Glomerular visceral epithelial cell (primary cell): ENCODE data around the gene UGT2B11.
A peak's percentile ranks its signal among the peaks of the same experiment; 100 is the strongest.
"Not testable (repeated sequence)": the region's sequence is repeated elsewhere in the genome, so short reads cannot be mapped to it uniquely, and the experiment has no call there.

Experiments used
- DNase-seq: peaks from one replicate; pipeline ENCODE4 v3.0.0-alpha.2; 2016; ENCODE audit errors: extremely low spot score

The UGT2B11 gene

GRCh38 chr4:69169171-69169570, 45.4 kb downstream of the UGT2B11 start:
- not testable (repeated sequence) for DNase-seq

- peak; percentile 9 for DNase-seq
Measured at GRCh38 chr4:69167300-69167699, 47.2 kb downstream of the UGT2B11 start.

- peak; percentile 85 for DNase-seq
Measured at GRCh38 chr4:69166376-69166775, 48.2 kb downstream of the UGT2B11 start.

GRCh38 chr4:69165707-69166106, 48.8 kb downstream of the UGT2B11 start:
- not testable (repeated sequence) for DNase-seq

GRCh38 chr4:69156913-69157312, 57.6 kb downstream of the UGT2B11 start:
- no peak for DNase-seq

- no peak for DNase-seq
Measured at GRCh38 chr4:69154021-69154420, 60.5 kb downstream of the UGT2B11 start.
